ENCODE data around the gene AIF1.

Gene AIF1

DNA sequence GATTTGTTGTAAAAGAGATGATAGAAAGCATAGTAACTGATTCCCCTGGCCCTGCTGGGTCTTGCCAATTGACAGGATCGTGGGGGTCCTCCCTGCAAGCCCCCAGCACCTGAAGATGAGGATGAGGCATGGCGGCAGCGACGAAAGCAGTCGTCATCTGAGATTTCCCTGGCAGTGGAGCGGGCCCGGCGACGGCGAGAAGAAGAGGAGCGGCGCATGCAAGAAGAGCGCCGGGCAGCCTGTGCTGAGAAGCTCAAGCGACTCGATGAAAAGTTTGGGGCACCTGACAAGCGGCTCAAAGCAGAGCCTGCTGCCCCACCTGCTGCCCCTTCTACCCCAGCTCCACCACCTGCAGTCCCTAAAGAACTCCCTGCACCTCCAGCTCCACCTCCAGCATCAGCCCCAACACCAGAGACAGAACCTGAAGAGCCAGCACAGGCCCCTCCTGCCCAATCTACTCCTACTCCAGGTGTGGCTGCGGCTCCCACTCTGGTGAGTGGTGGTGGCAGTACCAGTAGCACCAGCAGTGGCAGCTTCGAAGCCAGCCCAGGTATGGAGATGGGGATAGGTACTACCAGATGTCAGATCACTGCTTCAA is 12.8 kb downstream of the AIF1 start:
- DNase-seq, result no peak
- H3K4me2 ChIP-seq (ENCODE audit: low read length), result no peak overlapping the region
- peaks cover 91 to 95% of the 10 kb centered on the region in 2 experiments for H3K36me3 ChIP-seq (ENCODE audit: control insufficient read depth in 1 of 2, insufficient read depth in 2 of 2, low read length in 2 of 2)
- H3K27me3 ChIP-seq (ENCODE audit: insufficient read depth, low read length), result no peaks in the 10 kb centered on the region
- H3K9ac ChIP-seq (ENCODE audit: low read length), result no peak overlapping the region
- H3K14ac ChIP-seq (ENCODE audit: low read length), result no peak overlapping the region
- no peak overlapping the region for H3K27ac ChIP-seq (ENCODE audit: low read depth, low read length)
- no peak overlapping the region for H2AK5ac ChIP-seq (ENCODE audit: low read length)
- H2BK5ac ChIP-seq (ENCODE audit: low read depth, low read length, poor library complexity), result no peak overlapping the region
- H3K9me3 ChIP-seq (ENCODE audit: insufficient read depth, low read depth, low read length), result no peaks in the 10 kb centered on the region
- H4K12ac ChIP-seq (ENCODE audit: low read depth, low read length), result no peak overlapping the region
- no peak overlapping the region for H4K8ac ChIP-seq (ENCODE audit: low read depth, low read length)
- H3K79me1 ChIP-seq (ENCODE audit: low read length), result no peaks in the 10 kb centered on the region
- peaks cover 2% of the 10 kb centered on the region for H3K79me2 ChIP-seq (ENCODE audit: control insufficient read depth, insufficient read depth, low read length, poor library complexity)
- WGBS (ENCODE audit: extremely low coverage, insufficient coverage, insufficient read length), result no CpG with 5 or more reads among the region's 19 CpGs
- no peak overlapping the region for H3K18ac ChIP-seq (ENCODE audit: low read length)
- no peak overlapping the region for H2BK12ac ChIP-seq (ENCODE audit: low read length)
- no peak overlapping the region for H2BK120ac ChIP-seq (ENCODE audit: insufficient read depth, low read length, poor library complexity)
- H3K4me3 ChIP-seq (ENCODE audit: low read depth, low read length), result no peak overlapping the region
- H3K4me1 ChIP-seq (ENCODE audit: control insufficient read depth in 1 of 2, insufficient read depth in 2 of 2, low read length in 2 of 2), result peaks cover 0 to under 1% of the 10 kb centered on the region in 2 experiments
- no peak overlapping the region for H2AFZ ChIP-seq (ENCODE audit: insufficient read depth, low read length, poor library complexity)
- H4K91ac ChIP-seq (ENCODE audit: low read depth, low read length), result no peak overlapping the region
- H3K4ac ChIP-seq (ENCODE audit: low read depth, low read length), result no peak overlapping the region
- no peak overlapping the region for H3K23ac ChIP-seq (ENCODE audit: low read length)

GRCh38 chr6:31629014-31629413 is 14.0 kb downstream of the AIF1 start:
- H4K8ac ChIP-seq (ENCODE audit: low read depth, low read length), result no peak overlapping the region
- H3K9me3 ChIP-seq (ENCODE audit: insufficient read depth, low read depth, low read length), result no peaks in the 10 kb centered on the region
- no peak overlapping the region for H2BK120ac ChIP-seq (ENCODE audit: insufficient read depth, low read length, poor library complexity)
- peaks cover 93 to 98% of the 10 kb centered on the region in 2 experiments for H3K36me3 ChIP-seq (ENCODE audit: control insufficient read depth in 1 of 2, insufficient read depth in 2 of 2, low read length in 2 of 2)
- no peak overlapping the region for H2BK12ac ChIP-seq (ENCODE audit: low read length)
- no peak overlapping the region for H3K27ac ChIP-seq (ENCODE audit: low read depth, low read length)
- H3K9ac ChIP-seq (ENCODE audit: low read length), result no peak overlapping the region
- no peak for DNase-seq
- H3K27me3 ChIP-seq (ENCODE audit: insufficient read depth, low read length), result no peaks in the 10 kb centered on the region
- H3K23ac ChIP-seq (ENCODE audit: low read length), result no peak overlapping the region
- no peak overlapping the region for H4K12ac ChIP-seq (ENCODE audit: low read depth, low read length)
- no peak overlapping the region for H3K4ac ChIP-seq (ENCODE audit: low read depth, low read length)
- H3K4me2 ChIP-seq (ENCODE audit: low read length), result no peak overlapping the region
- H3K18ac ChIP-seq (ENCODE audit: low read length), result no peak overlapping the region
- no peak overlapping the region for H2AK5ac ChIP-seq (ENCODE audit: low read length)
- H2BK5ac ChIP-seq (ENCODE audit: low read depth, low read length, poor library complexity), result no peak overlapping the region
- no peaks in the 10 kb centered on the region for H3K4me1 ChIP-seq (ENCODE audit: control insufficient read depth in 1 of 2, insufficient read depth in 2 of 2, low read length in 2 of 2)
- H3K4me3 ChIP-seq (ENCODE audit: low read depth, low read length), result no peak overlapping the region
- H3K79me2 ChIP-seq (ENCODE audit: control insufficient read depth, insufficient read depth, low read length, poor library complexity), result no peaks in the 10 kb centered on the region
- no peak overlapping the region for H3K14ac ChIP-seq (ENCODE audit: low read length)
- WGBS (ENCODE audit: extremely low coverage, insufficient coverage, insufficient read length), result no CpG with 5 or more reads among the region's 7 CpGs
- no peak overlapping the region for H4K91ac ChIP-seq (ENCODE audit: low read depth, low read length)
- no peaks in the 10 kb centered on the region for H3K79me1 ChIP-seq (ENCODE audit: low read length)
- no peak overlapping the region for H2AFZ ChIP-seq (ENCODE audit: insufficient read depth, low read length, poor library complexity)

DNA sequence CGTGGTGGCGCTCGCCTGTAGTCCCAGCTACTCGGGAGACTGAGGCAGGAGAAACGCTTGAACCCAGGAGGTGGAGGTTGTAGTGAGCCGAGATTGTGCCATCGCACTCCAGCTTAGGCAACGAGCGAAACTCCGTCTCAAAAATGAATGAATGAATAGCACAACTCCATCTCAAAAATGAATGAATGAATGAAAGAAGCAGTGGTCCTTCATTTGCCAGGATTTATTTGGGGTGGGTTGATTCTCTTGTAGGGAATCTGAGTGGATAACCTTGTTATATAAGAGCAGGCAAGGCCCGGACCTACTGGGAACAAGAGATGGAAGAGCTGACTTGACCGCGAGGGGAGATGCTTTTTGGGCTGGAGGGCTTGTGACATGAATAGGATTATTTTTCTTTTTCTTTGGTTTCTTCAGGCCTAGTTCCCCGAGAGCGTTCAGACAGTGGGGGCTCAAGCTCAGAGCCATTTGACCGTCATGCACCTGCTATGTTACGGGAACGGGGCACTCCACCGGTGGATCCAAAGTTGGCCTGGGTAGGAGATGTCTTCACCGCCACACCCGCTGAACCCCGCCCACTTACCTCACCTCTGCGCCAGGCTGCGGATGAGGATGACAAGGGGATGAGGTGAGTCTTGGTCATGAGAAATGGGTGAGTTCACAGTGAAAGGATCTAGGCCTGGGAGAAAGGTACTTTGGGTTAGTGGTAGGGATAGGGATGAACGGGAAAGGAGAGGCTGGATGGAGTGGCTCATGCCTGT is 15.3 kb downstream of the AIF1 start:
- no CpG with 5 or more reads among the region's 25 CpGs for WGBS (ENCODE audit: extremely low coverage, insufficient coverage, insufficient read length)
- H4K12ac ChIP-seq (ENCODE audit: low read depth, low read length), result no peak overlapping the region
- H3K27me3 ChIP-seq (ENCODE audit: insufficient read depth, low read length), result no peaks in the 10 kb centered on the region
- H4K8ac ChIP-seq (ENCODE audit: low read depth, low read length), result no peak overlapping the region
- H2BK12ac ChIP-seq (ENCODE audit: low read length), result no peak overlapping the region
- no peak overlapping the region for H3K4ac ChIP-seq (ENCODE audit: low read depth, low read length)
- no peaks in the 10 kb centered on the region for H3K79me2 ChIP-seq (ENCODE audit: control insufficient read depth, insufficient read depth, low read length, poor library complexity)
- no peak overlapping the region for H2AFZ ChIP-seq (ENCODE audit: insufficient read depth, low read length, poor library complexity)
- no peak overlapping the region for H4K91ac ChIP-seq (ENCODE audit: low read depth, low read length)
- no peak overlapping the region for H3K14ac ChIP-seq (ENCODE audit: low read length)
- no peak overlapping the region for H3K18ac ChIP-seq (ENCODE audit: low read length)
- H3K9ac ChIP-seq (ENCODE audit: low read length), result no peak overlapping the region
- H3K36me3 ChIP-seq (ENCODE audit: control insufficient read depth in 1 of 2, insufficient read depth in 2 of 2, low read length in 2 of 2), result peaks cover 93 to 98% of the 10 kb centered on the region in 2 experiments
- H3K23ac ChIP-seq (ENCODE audit: low read length), result no peak overlapping the region
- H3K4me1 ChIP-seq (ENCODE audit: control insufficient read depth in 1 of 2, insufficient read depth in 2 of 2, low read length in 2 of 2), result no peaks in the 10 kb centered on the region
- no peak overlapping the region for H2BK5ac ChIP-seq (ENCODE audit: low read depth, low read length, poor library complexity)
- no peaks in the 10 kb centered on the region for H3K79me1 ChIP-seq (ENCODE audit: low read length)
- no peak overlapping the region for H3K27ac ChIP-seq (ENCODE audit: low read depth, low read length)
- H3K4me3 ChIP-seq (ENCODE audit: low read depth, low read length), result no peak overlapping the region
- no peak overlapping the region for H3K4me2 ChIP-seq (ENCODE audit: low read length)
- no peak overlapping the region for H2AK5ac ChIP-seq (ENCODE audit: low read length)
- no peaks in the 10 kb centered on the region for H3K9me3 ChIP-seq (ENCODE audit: insufficient read depth, low read depth, low read length)
- no peak for DNase-seq
- no peak overlapping the region for H2BK120ac ChIP-seq (ENCODE audit: insufficient read depth, low read length, poor library complexity)

DNA sequence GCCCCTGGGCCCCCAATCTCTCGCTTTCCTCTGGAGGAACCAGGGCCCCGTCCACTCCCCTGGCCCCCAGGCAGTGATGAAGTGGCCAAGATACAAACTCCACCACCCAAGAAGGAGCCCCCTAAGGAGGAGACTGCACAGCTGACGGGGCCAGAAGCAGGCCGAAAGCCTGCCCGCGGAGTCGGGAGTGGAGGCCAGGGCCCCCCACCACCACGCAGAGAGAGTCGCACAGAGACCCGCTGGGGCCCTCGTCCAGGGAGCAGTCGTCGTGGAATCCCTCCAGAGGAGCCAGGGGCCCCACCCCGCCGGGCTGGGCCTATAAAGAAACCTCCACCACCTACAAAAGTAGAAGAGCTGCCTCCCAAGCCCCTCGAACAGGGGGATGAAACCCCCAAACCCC is 16.2 kb downstream of the AIF1 start:
- H3K4me3 ChIP-seq (ENCODE audit: low read depth, low read length), result no peak overlapping the region
- no peak overlapping the region for H4K8ac ChIP-seq (ENCODE audit: low read depth, low read length)

More for the DNA sequence above, 16.2 kb downstream of the AIF1 start:
- Histone ChIP-seq H2BK12ac (ENCODE audit: low read length) (no peak overlapping the region), H2AK5ac (ENCODE audit: low read length) (no peak overlapping the region), H3K79me1 (ENCODE audit: low read length) (no peaks in the 10 kb centered on the region), H3K4me1 (ENCODE audit: control insufficient read depth in 1 of 2, insufficient read depth in 2 of 2, low read length in 2 of 2) (no peaks in the 10 kb centered on the region), H3K27me3 (ENCODE audit: insufficient read depth, low read length) (no peaks in the 10 kb centered on the region), H3K18ac (ENCODE audit: low read length) (no peak overlapping the region), H3K9me3 (ENCODE audit: insufficient read depth, low read depth, low read length) (no peaks in the 10 kb centered on the region), H2BK5ac (ENCODE audit: low read depth, low read length, poor library complexity) (no peak overlapping the region), H3K14ac (ENCODE audit: low read length) (no peak overlapping the region), H3K4me2 (ENCODE audit: low read length) (no peak overlapping the region), H3K27ac (ENCODE audit: low read depth, low read length) (no peak overlapping the region), H4K91ac (ENCODE audit: low read depth, low read length) (no peak overlapping the region), H3K79me2 (ENCODE audit: control insufficient read depth, insufficient read depth, low read length, poor library complexity) (no peaks in the 10 kb centered on the region), H3K4ac (ENCODE audit: low read depth, low read length) (no peak overlapping the region), H3K9ac (ENCODE audit: low read length) (no peak overlapping the region), H2BK120ac (ENCODE audit: insufficient read depth, low read length, poor library complexity) (no peak overlapping the region), H3K23ac (ENCODE audit: low read length) (no peak overlapping the region), H3K36me3 (ENCODE audit: control insufficient read depth in 1 of 2, insufficient read depth in 2 of 2, low read length in 2 of 2) (peaks cover 92 to 98% of the 10 kb centered on the region in 2 experiments), H4K12ac (ENCODE audit: low read depth, low read length) (no peak overlapping the region), H2AFZ (ENCODE audit: insufficient read depth, low read length, poor library complexity) (no peak overlapping the region)
- DNase-seq, result no peak
- no CpG with 5 or more reads among the region's 16 CpGs for WGBS (ENCODE audit: extremely low coverage, insufficient coverage, insufficient read length)
